Fibroblast of pulmonary artery (primary cell): ENCODE measurements around the gene NRXN3.

Experiments
- DNase-seq: peaks from one replicate; pipeline ENCODE4 v3.0.0-alpha.2; 2010; ENCODE audit warnings: low read depth
- H3K4me3 ChIP-seq: replicated peaks from 2 replicates; pipeline ENCODE4 v1.5.1; 2011; ENCODE audit warnings: low read depth, mild to moderate bottlenecking, control low read depth, low read length, moderate library complexity
- TF ChIP-seq, protein P1 (sequence below): IDR thresholded peaks from 2 replicates; pipeline ENCODE4 v1.5.1; 2011; ENCODE audit warnings: mild to moderate bottlenecking, control low read depth, low read length, inconsistent platforms; ENCODE audit errors: missing control alignments

NRXN3 gene

DNA sequence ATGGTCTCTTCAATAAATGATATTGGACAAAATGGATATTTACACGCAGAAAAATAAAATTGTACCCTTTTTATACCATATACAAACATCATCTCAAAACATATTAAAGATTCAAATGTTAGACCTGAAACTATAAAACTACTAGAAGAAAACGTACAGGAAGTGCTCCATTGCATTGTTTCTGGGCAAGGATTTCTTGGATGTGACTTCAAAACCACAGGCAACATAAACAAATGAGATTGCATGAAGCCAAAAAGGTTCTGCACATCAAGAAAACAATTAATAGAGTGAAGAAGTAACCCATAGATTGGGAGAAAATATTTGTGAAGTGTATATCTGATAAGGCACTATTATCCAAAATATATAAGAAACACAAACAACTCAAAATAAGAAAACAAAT is 812.4 kb downstream of the NRXN3 start:
- DNase-seq: peak; percentile 70
- H3K4me3 ChIP-seq: no peak overlapping the region
- TF ChIP-seq, protein P1, sequence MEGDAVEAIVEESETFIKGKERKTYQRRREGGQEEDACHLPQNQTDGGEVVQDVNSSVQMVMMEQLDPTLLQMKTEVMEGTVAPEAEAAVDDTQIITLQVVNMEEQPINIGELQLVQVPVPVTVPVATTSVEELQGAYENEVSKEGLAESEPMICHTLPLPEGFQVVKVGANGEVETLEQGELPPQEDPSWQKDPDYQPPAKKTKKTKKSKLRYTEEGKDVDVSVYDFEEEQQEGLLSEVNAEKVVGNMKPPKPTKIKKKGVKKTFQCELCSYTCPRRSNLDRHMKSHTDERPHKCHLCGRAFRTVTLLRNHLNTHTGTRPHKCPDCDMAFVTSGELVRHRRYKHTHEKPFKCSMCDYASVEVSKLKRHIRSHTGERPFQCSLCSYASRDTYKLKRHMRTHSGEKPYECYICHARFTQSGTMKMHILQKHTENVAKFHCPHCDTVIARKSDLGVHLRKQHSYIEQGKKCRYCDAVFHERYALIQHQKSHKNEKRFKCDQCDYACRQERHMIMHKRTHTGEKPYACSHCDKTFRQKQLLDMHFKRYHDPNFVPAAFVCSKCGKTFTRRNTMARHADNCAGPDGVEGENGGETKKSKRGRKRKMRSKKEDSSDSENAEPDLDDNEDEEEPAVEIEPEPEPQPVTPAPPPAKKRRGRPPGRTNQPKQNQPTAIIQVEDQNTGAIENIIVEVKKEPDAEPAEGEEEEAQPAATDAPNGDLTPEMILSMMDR: no peak

GRCh38 chr14:78983126-78983525 is 813.0 kb downstream of the NRXN3 start:
- no peak overlapping the region for H3K4me3 ChIP-seq
- peak; percentile 77 for DNase-seq
- TF ChIP-seq, protein P1: no peak

DNA sequence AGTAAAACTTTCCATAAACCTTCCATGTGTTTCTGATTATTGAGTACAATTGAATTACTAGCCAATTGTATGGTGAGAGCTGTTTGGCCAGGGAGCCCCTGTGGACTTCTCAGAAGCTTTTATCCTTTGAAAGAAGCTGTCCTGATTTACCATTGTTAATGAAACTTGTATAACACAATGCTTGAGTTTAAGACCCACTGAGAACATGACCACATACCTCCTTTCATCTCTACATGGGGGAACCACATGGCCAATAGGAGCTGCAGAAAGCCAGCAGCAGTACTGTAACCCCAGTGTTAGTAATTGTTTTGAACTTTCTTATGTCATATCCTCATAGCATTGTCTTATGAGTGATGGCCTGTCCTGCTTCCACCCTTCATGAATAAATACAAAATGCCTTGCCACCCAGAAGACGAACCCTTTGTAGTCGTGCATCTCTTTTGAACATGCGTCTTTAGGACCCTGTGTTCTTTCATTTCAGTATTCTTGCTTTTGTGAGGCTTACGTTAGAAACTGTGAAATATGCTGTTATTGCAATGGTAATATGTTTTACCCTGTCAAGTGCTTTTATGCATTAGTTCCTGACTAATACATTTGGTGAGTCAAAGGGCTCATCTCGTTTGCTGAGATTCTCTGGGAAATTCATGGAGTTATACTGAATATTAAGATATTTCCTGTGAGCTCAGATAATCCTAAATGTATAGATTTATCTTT is 815.7 kb downstream of the NRXN3 start:
- TF ChIP-seq, protein P1: no peak
- DNase-seq: peak; percentile 20
- no peak overlapping the region for H3K4me3 ChIP-seq

- no peak overlapping the region for H3K4me3 ChIP-seq
- TF ChIP-seq, protein P1: no peak
Observed at GRCh38 chr14:78986989-78987388, 816.8 kb downstream of the NRXN3 start.

GRCh38 chr14:78989221-78989620 is 819.0 kb downstream of the NRXN3 start:
- TF ChIP-seq, protein P1: no peak
- H3K4me3 ChIP-seq: no peak overlapping the region
- DNase-seq: no peak

More at GRCh38 chr14:78986989-78987388, 816.8 kb downstream of the NRXN3 start:
- DNase-seq: no peak

DNA sequence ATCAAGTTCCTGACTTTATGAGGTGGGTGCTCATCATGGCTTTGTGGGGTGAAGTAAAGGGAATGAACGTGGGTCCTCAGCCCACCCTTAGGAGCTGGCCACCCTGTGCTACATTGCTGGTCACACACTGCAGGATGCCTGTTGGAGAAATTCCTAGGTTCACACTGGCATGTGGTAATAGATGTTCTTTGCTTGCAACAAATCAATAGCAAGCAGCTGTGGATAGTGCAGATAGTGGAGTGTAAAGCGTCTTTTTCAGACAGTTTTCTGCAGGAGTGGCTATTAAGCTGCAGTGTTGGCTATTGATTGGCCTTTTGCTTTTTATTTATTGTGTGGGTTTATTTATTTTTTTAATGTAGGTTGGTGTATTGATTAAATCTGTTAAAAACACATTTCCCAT is 822.7 kb downstream of the NRXN3 start:
- no peak for DNase-seq
- H3K4me3 ChIP-seq: no peak overlapping the region
- TF ChIP-seq, protein P1: no peak

DNA sequence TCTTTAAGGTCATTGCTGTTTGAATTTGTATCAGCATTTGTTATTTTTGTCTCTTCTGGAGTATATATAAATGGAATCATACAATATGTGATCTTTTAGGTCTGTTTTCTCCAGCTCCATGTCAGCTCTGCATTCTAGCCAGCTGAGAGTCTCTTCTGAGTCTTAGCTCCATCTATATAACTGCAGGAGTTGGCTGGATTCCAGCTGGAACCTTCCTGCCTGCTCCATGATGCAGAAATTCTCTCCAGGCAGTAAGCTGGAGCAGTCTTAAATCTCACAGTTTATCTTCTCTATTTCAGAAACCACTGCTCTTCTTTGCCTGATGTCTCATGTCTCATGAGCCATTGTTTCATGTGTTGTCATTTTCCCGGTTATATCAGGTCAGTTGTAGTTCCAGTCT is 827.6 kb downstream of the NRXN3 start:
- H3K4me3 ChIP-seq: no peak overlapping the region
- TF ChIP-seq, protein P1: no peak
- peak; percentile 76 for DNase-seq
